GM19099 (cell line): ENCODE results near the gene USE1.

Experiments used
- POLR2A ChIP-seq: IDR thresholded peaks from 3 replicates; pipeline ENCODE4 v1.6.1; 2011; ENCODE audit warnings: low read depth; ENCODE audit not compliant: insufficient read length; ENCODE audit errors: extremely low read depth

The USE1 gene

GRCh38 chr19:17200408-17201079, 14.6 kb upstream of the USE1 start:
- no peak for TF ChIP-seq POLR2A

DNA sequence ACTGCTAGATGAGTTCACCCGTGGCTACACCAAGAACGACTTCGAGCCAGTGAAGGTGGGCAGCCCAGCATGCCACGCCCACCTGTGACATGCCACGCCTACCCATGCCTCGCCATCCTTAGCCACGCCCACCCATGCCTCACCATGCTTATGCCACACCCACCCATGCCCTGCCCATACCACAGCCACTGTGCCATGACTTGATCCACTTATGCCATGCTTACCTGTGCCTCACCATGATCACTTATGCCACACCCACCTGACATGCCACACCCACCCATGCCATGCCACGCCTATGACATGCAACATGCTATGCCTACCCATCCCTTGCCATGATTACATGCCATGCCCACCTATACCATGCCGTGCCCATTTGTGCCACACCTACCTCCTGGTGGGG, 12.9 kb upstream of the USE1 start:
- TF ChIP-seq POLR2A = no peak

DNA sequence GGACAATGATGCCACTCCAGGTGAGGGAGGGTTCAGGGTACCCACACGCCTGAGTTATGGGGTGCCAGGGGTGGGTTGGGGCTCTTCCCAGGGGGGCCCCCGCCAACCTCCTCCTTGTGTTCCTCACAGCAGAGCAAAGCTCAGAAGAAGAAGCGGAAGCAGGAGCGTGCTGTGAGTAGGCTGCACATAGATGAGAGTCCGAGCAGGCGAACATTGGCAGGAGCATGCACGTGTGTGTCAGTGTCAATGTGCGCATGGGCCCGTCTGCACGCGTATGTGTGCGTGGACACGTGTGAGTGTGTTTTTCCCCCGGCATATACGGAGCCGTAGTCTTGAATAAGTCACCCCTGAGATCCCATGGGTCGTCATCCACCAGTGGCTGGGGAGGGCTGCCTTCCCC, 12.4 kb upstream of the USE1 start:
- no peak for TF ChIP-seq POLR2A

DNA sequence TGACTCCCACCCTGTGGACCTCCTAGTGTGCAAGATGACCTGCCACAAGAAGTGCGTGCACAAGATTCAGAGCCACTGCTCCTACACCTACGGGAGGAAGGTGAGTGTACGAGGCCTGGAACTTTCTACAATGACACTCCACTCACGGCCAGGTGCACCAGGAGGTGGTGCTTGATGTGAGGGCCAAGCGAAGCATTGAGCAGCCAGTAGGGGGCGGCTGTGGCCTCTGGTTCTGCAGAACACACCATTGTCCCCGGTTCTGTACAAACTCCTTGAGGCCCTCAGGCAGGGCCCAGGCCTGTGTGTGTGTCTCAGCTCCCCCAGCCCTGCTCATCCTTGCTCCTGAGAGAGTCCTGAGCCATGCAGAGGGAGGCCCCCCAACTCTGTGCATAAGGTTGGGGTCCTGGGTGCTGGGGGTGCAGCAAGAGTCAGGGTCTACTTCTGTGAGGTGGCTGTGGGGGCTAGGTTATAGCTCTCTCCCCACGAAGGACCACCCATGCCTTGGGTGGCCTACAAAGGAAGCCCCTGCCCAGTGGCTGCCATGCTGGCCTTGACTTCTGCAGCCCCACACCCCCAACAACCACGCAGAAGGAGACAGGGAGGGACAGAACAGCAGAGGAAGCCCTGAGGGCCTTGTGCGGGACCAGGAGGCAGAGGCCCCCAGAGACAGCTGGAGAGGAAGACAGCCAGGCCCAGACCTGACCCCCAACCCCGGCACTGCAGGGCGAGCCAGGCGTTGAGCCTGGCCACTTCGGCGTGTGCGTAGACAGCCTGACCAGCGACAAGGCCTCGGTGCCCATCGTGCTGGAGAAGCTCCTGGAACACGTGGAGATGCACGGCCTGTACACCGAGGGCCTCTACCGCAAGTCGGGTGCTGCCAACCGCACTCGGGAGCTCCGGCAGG, 9.7 kb upstream of the USE1 start:
- no peak for TF ChIP-seq POLR2A

- TF ChIP-seq POLR2A = no peak
These were observed 8.2 kb upstream of the USE1 start for GRCh38 chr19:17206736-17207581.

GRCh38 chr19:17209126-17210036, 5.8 kb upstream of the USE1 start:
- TF ChIP-seq POLR2A = no peak

GRCh38 chr19:17210296-17210695, 4.9 kb upstream of the USE1 start:
- TF ChIP-seq POLR2A = no peak

- no peak for TF ChIP-seq POLR2A
These were observed 3.4 kb upstream of the USE1 start for GRCh38 chr19:17211547-17212446.

DNA sequence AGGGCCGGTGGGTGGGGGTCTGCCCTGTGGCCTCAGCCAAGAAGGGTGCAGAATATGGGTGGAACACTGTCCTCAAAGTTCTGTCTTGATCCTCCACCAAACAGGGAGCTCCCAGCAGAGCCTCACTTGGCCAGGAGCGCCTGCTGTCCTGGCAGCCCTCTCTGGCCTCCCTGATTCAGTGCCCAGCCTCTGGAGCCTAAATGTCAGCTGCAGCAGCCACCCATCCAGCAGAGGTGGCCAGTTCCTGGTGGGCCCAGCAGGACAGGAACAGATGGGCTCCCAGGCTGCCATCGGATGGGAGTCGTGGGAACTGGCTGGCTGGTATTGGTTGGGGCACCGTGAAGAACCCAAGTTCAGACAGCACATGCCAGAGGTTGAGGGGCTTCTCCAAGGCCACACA, 1.8 kb upstream of the USE1 start:
- TF ChIP-seq POLR2A = no peak

- no peak for TF ChIP-seq POLR2A
These were observed 540 bp upstream of the USE1 start for GRCh38 chr19:17214508-17215126.

GRCh38 chr19:17216058-17216670, 1.0 kb downstream of the USE1 start:
- no peak for TF ChIP-seq POLR2A

GRCh38 chr19:17219286-17219685, 4.1 kb downstream of the USE1 start:
- no peak for TF ChIP-seq POLR2A
